Tibial artery (tissue), 4 donors: ENCODE data around the gene SHISA9.

Experiments used
- DNase-seq, 2 donors: peaks; one replicate each; pipeline ENCODE4 v3.0.0-alpha.2; 2019
- H3K27ac ChIP-seq, 2 donors: fragments of 200-600 bp; sonication (generic) in 1 of 2; 1 replicate in 1 of 2; 2 replicates in 1 of 2; pipeline ENCODE4 v1.5.1; 2018 to 2019; ENCODE audit warnings: mild to moderate bottlenecking in 1 of 2
- H3K27me3 ChIP-seq, 2 donors: fragments of 200-600 bp; sonication (generic) in 1 of 2; one replicate each; pipeline versions ENCODE4 v1.5.1 to v1.6.0; 2016 to 2019
- H3K36me3 ChIP-seq, 3 donors: fragments of 200-600 bp; sonication (generic) in 2 of 3; one replicate each; pipeline ENCODE4 v1.5.1; 2016 to 2019; ENCODE audit warnings: mild to moderate bottlenecking in 2 of 3
- H3K4me1 ChIP-seq, 4 donors: fragments of 200-600 bp; sonication (generic) in 2 of 4; 1 replicate in 3 of 4; 2 replicates in 1 of 4; pipeline ENCODE4 v1.5.1; 2016 to 2019
- H3K4me3 ChIP-seq, 2 donors: fragments of 200-600 bp; sonication (generic) in 1 of 2; 1 replicate in 1 of 2; 2 replicates in 1 of 2; pipeline ENCODE4 v1.5.1; 2018 to 2019; ENCODE audit warnings: mild to moderate bottlenecking in 2 of 2
- H3K9me3 ChIP-seq, 3 donors: fragments of 200-600 bp; sonication (generic) in 1 of 3; one replicate each; pipeline ENCODE4 v1.5.1; 2016 to 2019
- CTCF ChIP-seq, 2 experiments: fragments of 200-600 bp in 1 of 2; fragments of 450-650 bp in 1 of 2; IDR thresholded peaks; one replicate each; pipeline ENCODE4 v1.5.1; 2017 to 2019; ENCODE audit warnings: antibody characterized with exemption in 2 of 2, mild to moderate bottlenecking in 1 of 2, moderate library complexity in 1 of 2
- intact Hi-C: fragments of 100-400 bp; cut with DNase I; formaldehyde crosslinking; loops from one replicate; pipeline ENCODE4 v1.15.0; 2023; ENCODE audit warnings: low total_unique reads

The SHISA9 gene

GRCh38 chr16:13070268-13070667 lies 168.9 kb downstream of the SHISA9 start:
- no peak overlapping the region for H3K4me3 ChIP-seq
- DNase-seq, result no peak
- intact Hi-C loops, result no loop called here

DNA sequence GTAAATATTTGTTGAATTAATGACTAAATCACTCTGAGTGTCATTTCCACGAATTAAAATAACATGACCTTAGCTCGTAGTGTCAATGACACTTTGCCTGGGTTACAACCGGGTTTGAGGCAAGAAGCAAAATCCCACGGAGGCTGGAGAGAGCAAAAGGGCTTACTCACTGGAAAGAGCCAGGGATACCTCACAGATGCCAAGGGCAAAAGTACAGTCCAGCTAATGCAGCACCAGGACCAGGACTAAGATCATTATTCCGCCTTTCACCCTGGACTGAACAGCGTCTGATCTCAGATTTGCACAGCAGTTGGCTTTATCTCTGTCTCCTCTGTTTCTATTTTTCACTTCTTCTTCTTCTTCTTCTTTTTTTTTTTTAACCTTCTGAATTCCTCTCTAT lies 175.5 kb downstream of the SHISA9 start:
- Histone ChIP-seq H3K27ac (no peak overlapping the region), H3K27me3 (peaks cover 0 to 9% of the 10 kb centered on the region in 2 donors), H3K4me3 (no peak overlapping the region), H3K36me3 (no peaks in the 10 kb centered on the region), H3K4me1 (no peaks in the 10 kb centered on the region), H3K9me3 (no peaks in the 10 kb centered on the region)
- intact Hi-C loops, result no loop called here
- TF ChIP-seq CTCF (IDR thresholded peaks at IDR 0.05), result no peak
- DNase-seq, result no peak

More at GRCh38 chr16:13070268-13070667, 168.9 kb downstream of the SHISA9 start:
- Histone ChIP-seq H3K9me3 (no peaks in the 10 kb centered on the region), H3K27ac (no peak overlapping the region), H3K27me3 (peaks cover 0 to 7% of the 10 kb centered on the region in 2 donors), H3K36me3 (no peaks in the 10 kb centered on the region), H3K4me1 (no peaks in the 10 kb centered on the region)
- no peak for TF ChIP-seq CTCF (IDR thresholded peaks at IDR 0.05)

- no peak for DNase-seq
- H3K36me3 ChIP-seq, result no peaks in the 10 kb centered on the region
- no peak for TF ChIP-seq CTCF (IDR thresholded peaks at IDR 0.05)
- intact Hi-C loops, result no loop called here
- no peak overlapping the region for H3K27ac ChIP-seq
- no peaks in the 10 kb centered on the region for H3K9me3 ChIP-seq
- H3K4me3 ChIP-seq, result no peak overlapping the region
- H3K27me3 ChIP-seq, result peaks cover 0 to 9% of the 10 kb centered on the region in 2 donors
- no peaks in the 10 kb centered on the region for H3K4me1 ChIP-seq
Measured at GRCh38 chr16:13077816-13078215, 176.4 kb downstream of the SHISA9 start.

DNA sequence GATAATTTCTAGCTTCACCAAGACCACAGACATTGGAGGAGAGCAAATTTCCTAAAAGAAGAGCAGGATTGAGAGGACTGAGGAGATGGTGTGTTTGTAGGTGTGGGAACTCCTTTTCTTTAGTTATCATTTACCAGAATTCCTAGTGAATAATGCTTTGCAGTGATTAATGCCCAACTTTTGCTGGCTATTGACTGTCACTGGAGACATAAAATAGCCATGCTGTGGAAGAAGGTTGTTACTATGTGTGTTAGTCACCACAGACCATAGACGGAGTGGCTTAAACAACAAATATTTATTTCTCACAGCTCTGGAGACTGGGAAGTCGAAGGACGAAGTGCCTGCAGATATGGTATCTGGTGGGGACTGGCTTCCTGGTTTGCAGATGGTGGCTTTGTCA lies 179.1 kb downstream of the SHISA9 start:
- Histone ChIP-seq H3K27me3 (no peaks in the 10 kb centered on the region), H3K4me3 (no peak overlapping the region), H3K9me3 (no peaks in the 10 kb centered on the region), H3K27ac (no peak overlapping the region), H3K36me3 (no peaks in the 10 kb centered on the region), H3K4me1 (no peaks in the 10 kb centered on the region)
- DNase-seq, result no peak
- intact Hi-C loops, result no loop called here
- TF ChIP-seq CTCF (IDR thresholded peaks at IDR 0.05), result no peak

DNA sequence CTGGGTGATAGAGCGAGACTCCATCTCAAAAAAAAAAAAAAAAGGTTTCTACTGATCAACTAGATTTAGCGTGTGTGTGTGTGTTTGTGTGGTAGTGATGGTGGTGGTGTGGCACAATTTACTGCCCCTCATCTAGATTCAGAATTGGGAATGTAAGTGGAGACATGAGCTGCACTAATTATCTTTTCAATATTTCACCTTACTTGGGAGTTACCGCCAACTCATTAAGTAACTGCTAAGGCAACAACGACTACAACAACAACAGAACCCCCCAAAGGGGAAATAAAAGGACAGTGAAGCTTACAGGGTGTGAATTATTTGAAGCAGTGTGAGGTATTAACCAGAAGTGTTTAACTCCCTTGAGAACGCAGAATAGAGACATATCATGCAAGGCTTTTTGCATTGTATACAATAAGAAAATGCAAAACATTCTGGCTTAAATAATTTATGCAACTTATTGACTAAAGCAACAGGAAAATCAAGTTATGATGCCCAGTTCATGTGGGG lies 180.5 kb downstream of the SHISA9 start:
- intact Hi-C loops, result no loop called here
- Histone ChIP-seq H3K4me1 (no peaks in the 10 kb centered on the region), H3K36me3 (no peaks in the 10 kb centered on the region), H3K27me3 (no peaks in the 10 kb centered on the region), H3K4me3 (no peak overlapping the region), H3K27ac (no peak overlapping the region), H3K9me3 (no peaks in the 10 kb centered on the region)
- DNase-seq, result no peak
- no peak for TF ChIP-seq CTCF (IDR thresholded peaks at IDR 0.05)

DNA sequence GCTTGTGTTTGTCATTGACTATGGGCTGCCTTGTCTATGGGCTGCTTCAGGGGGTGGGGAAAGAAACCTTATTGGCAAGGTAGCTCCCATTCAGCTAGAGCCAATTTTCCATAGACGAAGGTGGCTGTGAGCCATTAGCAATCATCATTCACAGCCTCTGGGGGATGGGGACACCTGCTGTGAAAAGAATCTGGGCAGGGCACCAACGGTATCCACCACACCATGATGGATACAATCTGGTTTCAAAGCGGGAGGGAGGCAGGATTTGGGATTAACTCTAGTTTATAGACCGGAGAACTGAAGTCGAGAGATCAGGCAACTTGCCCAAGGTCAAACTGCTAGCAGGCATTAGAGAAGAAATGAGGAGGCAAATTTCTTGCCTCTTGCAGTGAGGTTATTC lies 182.3 kb downstream of the SHISA9 start:
- H3K27me3 ChIP-seq, result no peaks in the 10 kb centered on the region
- H3K36me3 ChIP-seq, result no peaks in the 10 kb centered on the region
- H3K4me1 ChIP-seq, result no peaks in the 10 kb centered on the region
- intact Hi-C loops, result no loop called here
- TF ChIP-seq CTCF (IDR thresholded peaks at IDR 0.05), result no peak
- no peak overlapping the region for H3K27ac ChIP-seq
- DNase-seq, result no peak
- no peak overlapping the region for H3K4me3 ChIP-seq
- peaks cover 0 to 2% (median 0%) of the 10 kb centered on the region in 3 donors for H3K9me3 ChIP-seq
